HG02763 (cell line): ENCODE results near the gene DPH1.
A peak's percentile ranks its signal among the peaks of the same experiment; 100 is the strongest.

ENCODE experiments used
- ATAC-seq: cut with Tn5 transposase; IDR thresholded peaks from one replicate; pipeline ENCODE4 v1.9.1; 2021; ENCODE audit warnings: mild to moderate bottlenecking, moderate library complexity; ENCODE audit not compliant: unreplicated experiment

The DPH1 gene

DNA sequence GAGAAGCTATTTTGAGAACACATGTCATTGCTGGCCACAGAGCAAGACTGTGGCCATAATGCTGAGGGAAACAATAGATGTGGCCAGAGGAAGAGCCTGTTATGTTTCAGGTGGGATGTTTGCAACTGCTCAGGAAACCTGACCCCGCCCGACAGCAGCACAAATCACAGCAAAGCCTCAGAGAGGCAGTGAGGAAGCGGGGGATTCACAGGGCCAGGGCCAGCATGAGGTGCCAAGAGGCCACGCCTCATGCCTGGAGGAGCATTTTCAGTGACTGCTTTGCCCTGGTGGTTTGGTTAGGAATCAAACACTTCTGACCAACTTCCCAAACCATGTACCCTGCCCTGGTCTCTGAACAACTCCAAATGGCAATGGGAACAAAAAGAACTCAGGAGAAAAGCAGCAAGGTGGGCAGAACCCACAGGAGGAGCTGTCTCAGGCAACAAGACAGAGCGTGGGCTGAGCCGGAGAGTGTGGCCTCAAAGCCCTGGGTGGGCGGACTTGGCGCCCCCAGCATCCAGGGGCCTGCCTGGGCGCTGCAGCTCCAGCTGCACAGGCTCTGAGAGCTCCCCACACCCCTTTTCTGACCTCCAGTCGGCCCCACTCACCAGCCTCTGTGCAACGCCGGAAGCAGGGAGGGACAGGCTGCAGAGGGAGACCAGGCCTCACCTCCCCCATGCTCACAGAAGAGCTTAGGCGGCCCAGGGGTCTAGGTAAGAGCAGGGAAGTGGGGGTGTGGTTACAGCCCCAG is 45.6 kb downstream of the DPH1 start:
- ATAC-seq: no peak

GRCh38 chr17:2076087-2076984 is 46.4 kb downstream of the DPH1 start:
- no peak for ATAC-seq

- no peak for ATAC-seq
These were observed 47.1 kb downstream of the DPH1 start for GRCh38 chr17:2077040-2077439.

DNA sequence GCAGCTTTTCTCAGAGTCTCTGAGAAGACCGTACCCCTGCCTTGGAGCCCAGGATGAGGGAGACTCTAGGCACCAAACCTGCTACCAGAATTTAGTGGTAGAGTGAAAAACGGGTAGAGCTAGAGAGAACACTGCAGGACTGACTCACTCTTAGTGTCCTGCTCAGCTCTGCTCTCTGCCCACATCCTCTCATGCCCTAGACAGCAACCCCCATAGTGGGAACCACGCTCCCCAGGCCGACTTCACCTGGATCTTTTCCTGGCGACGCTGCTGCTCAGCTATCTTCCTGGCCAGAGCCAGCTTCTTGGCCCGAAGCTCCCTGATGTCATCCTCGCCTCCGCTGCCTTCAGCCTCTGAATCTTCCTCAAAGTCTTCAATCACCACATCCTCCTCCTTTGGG is 51.6 kb downstream of the DPH1 start:
- no peak for ATAC-seq

DNA sequence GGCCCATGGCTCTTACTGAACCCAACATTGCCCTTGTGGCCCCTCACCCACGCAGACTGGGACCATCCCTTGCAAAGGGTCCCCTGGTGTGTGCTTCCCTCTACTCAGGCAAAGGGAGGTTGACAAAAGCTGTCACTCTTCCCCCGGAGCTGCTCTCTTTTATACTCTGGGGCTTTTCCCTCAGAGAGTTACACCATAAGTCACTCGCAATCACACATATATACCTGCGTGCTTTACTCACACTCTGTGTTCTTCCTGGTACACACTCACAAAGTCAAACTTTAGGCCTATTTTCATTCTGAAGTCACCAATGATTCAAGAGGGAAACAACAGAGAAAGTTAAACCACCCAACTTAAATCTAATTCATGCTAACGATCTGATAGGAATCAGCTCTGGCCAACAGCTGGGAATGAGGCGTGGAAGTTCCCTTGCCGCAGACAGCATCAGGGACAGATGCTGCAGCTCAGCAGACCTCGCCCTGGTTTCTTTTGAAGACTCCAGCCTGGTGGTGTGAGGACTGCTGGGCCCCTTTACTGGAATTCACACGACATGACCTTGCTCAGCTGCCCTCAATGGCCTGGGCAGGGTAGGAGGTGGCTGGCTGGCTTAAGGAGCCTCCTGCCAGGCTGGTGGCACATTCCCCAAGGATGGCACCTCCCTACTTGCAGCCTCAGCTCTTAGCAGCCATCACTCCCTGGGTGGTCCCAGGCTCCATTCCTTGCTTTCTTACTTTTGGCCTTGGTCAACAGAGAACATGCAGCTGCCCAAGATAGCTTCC is 52.2 kb downstream of the DPH1 start:
- ATAC-seq: no peak

- ATAC-seq: no peak
These were observed 53.7 kb downstream of the DPH1 start for GRCh38 chr17:2083613-2084035.

DNA sequence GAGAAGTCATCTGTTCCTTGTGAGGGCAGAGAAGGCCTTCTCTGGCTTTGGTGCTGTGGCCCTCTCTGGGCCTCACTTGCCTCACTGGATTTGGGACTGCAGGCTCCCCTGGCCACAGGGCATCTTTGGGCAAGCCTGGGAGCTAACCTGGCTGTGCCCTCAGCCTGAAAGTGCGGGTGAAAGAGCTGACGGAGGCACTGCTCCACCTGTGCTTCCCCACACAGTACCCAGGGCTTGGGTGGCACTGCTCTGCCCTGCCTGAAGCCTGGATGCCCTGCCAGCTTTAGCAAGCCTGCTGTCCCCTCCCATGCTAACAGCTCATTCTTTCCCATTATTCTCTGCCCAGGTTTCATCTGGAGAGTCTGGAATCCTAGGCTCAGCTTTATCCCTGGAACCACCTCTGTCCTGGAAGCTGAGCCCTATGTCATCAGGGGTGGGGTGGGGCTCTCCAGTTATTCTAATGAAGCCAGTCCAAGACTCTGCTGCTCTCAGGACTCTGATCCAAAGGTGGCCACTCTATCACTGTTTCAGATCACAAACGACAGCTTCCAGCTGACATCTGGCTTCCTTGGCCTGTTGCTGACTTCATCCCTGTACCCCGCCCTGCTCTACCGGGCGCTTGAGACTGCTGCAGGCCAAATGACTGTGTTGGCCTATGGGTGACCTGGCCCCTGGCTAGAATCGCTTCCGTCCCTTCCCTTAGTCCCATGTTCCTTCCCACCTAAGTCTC is 54.2 kb downstream of the DPH1 start:
- ATAC-seq: no peak

DNA sequence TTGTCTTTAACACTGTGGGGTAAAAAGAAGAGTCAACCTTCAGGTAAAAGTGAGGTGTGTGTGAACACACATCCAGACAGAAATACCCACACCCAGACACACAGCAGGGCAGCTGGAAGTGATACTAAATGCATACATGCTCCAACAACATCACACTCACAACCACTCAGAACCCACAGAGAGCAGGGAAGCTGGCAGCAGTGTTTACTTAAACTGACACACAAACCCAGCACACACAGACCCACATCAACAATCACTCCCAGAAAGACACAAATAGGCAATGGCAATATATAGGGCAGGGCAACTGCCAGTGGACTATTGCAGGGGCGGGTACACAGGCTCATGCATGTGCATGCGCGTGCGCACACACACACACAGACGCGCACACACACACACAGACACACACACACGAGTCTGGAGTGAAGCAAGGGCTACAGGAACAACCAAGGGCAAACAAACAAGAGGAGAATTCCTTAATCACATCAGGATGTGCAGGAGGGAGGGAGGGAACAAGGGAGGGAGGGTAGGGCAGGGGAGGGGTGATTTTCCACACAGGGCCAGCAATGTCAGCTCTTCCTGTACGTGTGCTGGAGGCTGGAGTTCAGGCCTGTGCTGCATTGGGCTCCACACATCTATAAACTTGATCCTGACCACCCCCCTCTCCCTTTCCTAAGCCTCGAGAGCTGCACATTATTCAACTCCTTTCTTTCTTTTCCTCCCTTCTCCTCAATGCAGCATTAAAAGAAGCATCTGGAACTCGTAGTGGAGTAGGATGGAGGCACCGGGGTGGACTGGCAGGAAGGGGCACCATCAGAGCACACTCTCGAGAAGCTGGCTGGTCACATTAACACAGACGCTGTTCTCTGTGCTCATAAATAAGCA is 55.1 kb downstream of the DPH1 start:
- no peak for ATAC-seq

- no peak for ATAC-seq
These were observed 55.6 kb downstream of the DPH1 start for GRCh38 chr17:2085648-2085949.

DNA sequence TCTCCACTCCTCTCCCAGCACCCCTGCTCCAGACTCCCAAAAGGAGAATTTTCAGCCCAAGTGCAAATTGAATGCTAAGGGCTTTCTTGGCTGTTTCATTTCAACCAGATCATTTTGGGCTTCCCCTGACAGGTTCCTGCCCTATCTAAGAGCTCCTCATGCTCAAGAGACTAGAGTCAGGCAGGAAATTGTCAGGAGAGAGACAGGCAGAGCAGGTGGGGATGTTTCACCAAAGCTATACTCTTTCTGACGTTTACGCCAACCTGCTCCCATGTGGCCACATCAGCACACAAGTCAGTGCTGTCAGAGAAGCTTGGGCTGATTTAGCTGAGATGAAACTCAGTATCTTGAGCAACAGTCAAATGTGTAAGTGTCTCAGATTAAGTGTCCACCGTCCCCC is 56.4 kb downstream of the DPH1 start:
- no peak for ATAC-seq

DNA sequence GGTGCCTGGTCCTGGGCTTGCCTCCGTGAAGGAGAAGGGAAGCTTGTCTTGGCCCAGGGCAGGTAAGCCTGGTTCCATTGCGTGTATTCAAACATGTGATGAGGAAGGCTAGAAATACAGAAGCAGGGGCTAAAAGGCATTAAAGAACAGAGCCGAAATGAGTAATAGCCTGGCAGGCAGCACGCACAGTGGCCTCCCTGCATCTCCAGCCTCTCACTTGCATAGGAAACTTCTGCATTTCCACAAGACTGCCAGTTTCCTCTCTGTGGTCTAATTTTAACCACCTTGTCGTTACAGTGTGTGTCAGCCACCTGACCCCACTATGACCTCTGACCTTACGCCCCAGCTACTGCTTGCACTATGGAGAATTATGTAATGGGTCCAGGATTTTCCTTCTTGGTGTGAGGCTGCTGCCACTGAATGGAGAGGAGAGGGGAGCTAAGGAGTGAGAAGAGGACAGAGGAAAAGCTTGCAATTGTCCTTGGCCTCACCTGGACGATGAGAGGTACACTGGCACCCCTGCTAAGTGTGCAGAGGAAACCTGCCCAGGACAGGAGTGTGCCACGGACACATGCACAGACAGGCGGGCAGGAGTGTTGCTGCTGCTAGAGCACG is 57.8 kb downstream of the DPH1 start:
- peak; percentile 30 for ATAC-seq

DNA sequence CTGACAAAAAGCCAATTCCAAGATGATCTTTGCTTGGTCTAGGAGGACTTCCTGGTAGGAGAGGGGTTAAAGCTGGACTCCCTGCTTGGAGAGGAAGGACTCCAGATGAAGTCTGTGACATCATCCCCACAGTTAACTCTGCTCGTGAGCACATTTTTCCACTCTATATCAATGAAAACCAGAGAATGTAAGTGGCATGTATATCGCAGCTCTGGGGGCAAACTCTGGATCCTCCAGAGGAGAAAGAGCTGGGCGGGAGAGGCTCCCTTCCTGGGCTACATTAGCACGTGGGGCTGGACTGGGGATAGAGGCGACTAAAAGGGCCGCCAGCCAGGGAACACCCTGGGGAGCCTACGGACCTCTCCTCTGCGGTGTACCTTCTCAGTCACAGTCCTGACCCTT is 59.1 kb downstream of the DPH1 start:
- peak; percentile 15 for ATAC-seq

- no peak for ATAC-seq
These were observed 60.3 kb downstream of the DPH1 start for GRCh38 chr17:2090210-2090641.

DNA sequence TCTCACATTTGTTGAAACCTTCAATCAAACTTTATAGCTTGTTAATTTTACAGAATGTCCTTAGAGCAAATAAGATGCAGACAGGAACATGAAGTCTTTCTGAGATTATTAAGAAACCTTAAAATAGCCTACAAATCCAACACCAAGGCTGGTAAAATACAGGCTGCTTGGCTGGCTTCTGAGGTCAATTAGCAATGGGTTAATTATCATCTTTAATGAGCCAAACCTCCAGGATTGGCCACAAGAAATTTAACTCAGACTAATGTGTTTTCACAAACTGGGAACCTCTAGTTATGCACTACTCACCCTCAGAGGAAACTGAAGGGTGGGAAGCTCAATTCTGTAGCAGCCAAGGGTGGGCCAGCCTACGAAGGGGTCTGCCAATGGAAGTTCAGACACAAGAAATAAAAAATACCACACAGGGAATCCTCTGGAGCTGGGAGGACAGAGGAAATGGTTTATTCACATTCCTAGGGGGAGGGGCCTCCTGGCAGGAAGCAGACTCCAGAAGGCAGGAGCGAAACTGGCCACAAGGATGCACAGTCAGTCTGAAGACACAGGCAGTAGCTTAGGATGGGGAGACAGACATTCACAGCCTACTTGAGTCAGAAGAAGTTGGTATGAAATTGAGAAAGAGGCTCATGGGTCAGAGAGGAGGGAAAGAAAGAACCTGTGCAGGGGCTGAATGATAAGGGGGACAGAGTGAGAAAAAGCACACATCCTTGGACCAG is 61.0 kb downstream of the DPH1 start:
- ATAC-seq: no peak

- ATAC-seq: no peak
These were observed 62.3 kb downstream of the DPH1 start for GRCh38 chr17:2092253-2092652.

DNA sequence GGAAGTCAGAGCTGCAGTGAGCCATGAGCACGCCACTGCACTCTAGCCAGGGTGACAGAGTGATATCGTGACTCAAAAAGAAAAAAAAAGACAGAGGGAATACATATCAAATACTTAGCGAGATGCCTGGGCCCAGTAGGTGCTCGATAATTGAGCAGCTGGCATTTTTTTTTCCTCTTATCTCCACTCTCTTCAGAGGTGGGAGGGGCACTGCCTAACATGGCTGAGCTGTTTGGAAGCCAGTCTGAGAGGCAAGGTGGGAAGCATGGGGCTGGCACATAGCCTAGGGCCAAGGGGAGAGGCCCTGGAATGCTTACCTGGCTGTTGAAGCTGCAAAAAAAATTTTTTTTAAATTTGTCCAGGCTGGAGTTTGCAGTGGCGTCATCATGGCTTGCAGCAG is 63.4 kb downstream of the DPH1 start:
- ATAC-seq: no peak
